GM10847 (cell line): ENCODE results near the gene DNAH6.

ENCODE experiments used
- POLR2A ChIP-seq: IDR thresholded peaks from 2 replicates; pipeline ENCODE4 v1.6.1; 2011; ENCODE audit not compliant: insufficient read length; ENCODE audit errors: extremely low read depth

The DNAH6 gene

GRCh38 chr2:84643991-84644390 lies 127.7 kb downstream of the DNAH6 start:
- TF ChIP-seq POLR2A: no peak

GRCh38 chr2:84646514-84646913 lies 130.2 kb downstream of the DNAH6 start:
- TF ChIP-seq POLR2A: no peak

- TF ChIP-seq POLR2A: no peak
Measured at GRCh38 chr2:84647267-84647666, 131.0 kb downstream of the DNAH6 start.

- TF ChIP-seq POLR2A: no peak
Measured at GRCh38 chr2:84649058-84649457, 132.8 kb downstream of the DNAH6 start.

- no peak for TF ChIP-seq POLR2A
Measured at GRCh38 chr2:84649487-84650142, 133.3 kb downstream of the DNAH6 start.

GRCh38 chr2:84652431-84652830 lies 136.1 kb downstream of the DNAH6 start:
- no peak for TF ChIP-seq POLR2A

- no peak for TF ChIP-seq POLR2A
Measured at GRCh38 chr2:84653302-84653701, 137.0 kb downstream of the DNAH6 start.

GRCh38 chr2:84654414-84654813 lies 138.1 kb downstream of the DNAH6 start:
- TF ChIP-seq POLR2A: no peak

GRCh38 chr2:84669122-84669521 lies 152.8 kb downstream of the DNAH6 start:
- TF ChIP-seq POLR2A: no peak

GRCh38 chr2:84674099-84674498 lies 157.8 kb downstream of the DNAH6 start:
- TF ChIP-seq POLR2A: no peak

GRCh38 chr2:84674586-84674985 lies 158.3 kb downstream of the DNAH6 start:
- no peak for TF ChIP-seq POLR2A

GRCh38 chr2:84676295-84676694 lies 160.0 kb downstream of the DNAH6 start:
- TF ChIP-seq POLR2A: no peak

GRCh38 chr2:84678214-84678613 lies 161.9 kb downstream of the DNAH6 start:
- no peak for TF ChIP-seq POLR2A

GRCh38 chr2:84686783-84687476 lies 170.6 kb downstream of the DNAH6 start:
- no peak for TF ChIP-seq POLR2A

- TF ChIP-seq POLR2A: no peak
Measured at GRCh38 chr2:84687498-84688149, 171.3 kb downstream of the DNAH6 start.

GRCh38 chr2:84690225-84690624 lies 173.9 kb downstream of the DNAH6 start:
- TF ChIP-seq POLR2A: no peak
